22Rv1 (cell line): ENCODE results near the gene CACHD1.
"Not testable (repeated sequence)": the region's sequence is repeated elsewhere in the genome, so short reads cannot be mapped to it uniquely, and the experiment has no call there.

Source experiments
- H3K27ac ChIP-seq: fragments of 450-650 bp; 2 replicates; pipeline ENCODE4 v1.5.1; 2017
- CTCF ChIP-seq: fragments of 450-650 bp; IDR thresholded peaks from 2 replicates; pipeline ENCODE4 v1.5.1; 2017; ENCODE audit warnings: mild to moderate bottlenecking
- ZFX ChIP-seq: fragments of 450-650 bp; IDR thresholded peaks from 2 replicates; pipeline ENCODE4 v1.6.1; 2017; ENCODE audit warnings: antibody characterized with exemption, borderline replicate concordance

Gene CACHD1

GRCh38 chr1:64696879-64697278 is 226.9 kb downstream of the CACHD1 start:
- no peak for TF ChIP-seq ZFX
- TF ChIP-seq CTCF: no peak

GRCh38 chr1:64699327-64699726 is 229.4 kb downstream of the CACHD1 start:
- no peak overlapping the region for H3K27ac ChIP-seq
- TF ChIP-seq CTCF: no peak

More at GRCh38 chr1:64696879-64697278, 226.9 kb downstream of the CACHD1 start:
- H3K27ac ChIP-seq: no peak overlapping the region

GRCh38 chr1:64701071-64701470 is 231.1 kb downstream of the CACHD1 start:
- no peak for TF ChIP-seq CTCF
- TF ChIP-seq ZFX: no peak
- no peak overlapping the region for H3K27ac ChIP-seq

GRCh38 chr1:64701886-64702285 is 232.0 kb downstream of the CACHD1 start:
- no peak overlapping the region for H3K27ac ChIP-seq
- TF ChIP-seq ZFX: no peak
- TF ChIP-seq CTCF: no peak

- not testable (repeated sequence) for H3K27ac ChIP-seq
Observed at GRCh38 chr1:64702670-64703069, 232.7 kb downstream of the CACHD1 start.

GRCh38 chr1:64703600-64703999 is 233.7 kb downstream of the CACHD1 start:
- TF ChIP-seq ZFX (no peak), CTCF (no peak)

GRCh38 chr1:64705591-64705990 is 235.7 kb downstream of the CACHD1 start:
- H3K27ac ChIP-seq: no peak overlapping the region
- no peak for TF ChIP-seq ZFX
- no peak for TF ChIP-seq CTCF

More at GRCh38 chr1:64703600-64703999, 233.7 kb downstream of the CACHD1 start:
- H3K27ac ChIP-seq: no peak overlapping the region

- no peak overlapping the region for H3K27ac ChIP-seq
- TF ChIP-seq ZFX (no peak), CTCF (no peak)
Observed at GRCh38 chr1:64711266-64711665, 241.3 kb downstream of the CACHD1 start.
